ENCODE results near the gene GNAQ. TPM values are rescaled to one million over a fixed set of nuclear protein-coding genes. Genes with fewer than 3 reads are reported as not detected.

GNAQ gene
- total and polyA plus RNA-seq, 3 donors from 2014 or later: 23.5 to 42.9 (median 39.4) TPM

GRCh38 chr9:77987880-77988525, 43.6 kb downstream of the GNAQ start:
- H3K27ac ChIP-seq: peak overlapping the region; percentile 3 to 9
- TF ChIP-seq CTCF (IDR thresholded peaks at IDR 0.05) (no peak), POLR2A (IDR thresholded peaks at IDR 0.05) (no peak)

GRCh38 chr9:77987081-77987656, 44.4 kb downstream of the GNAQ start:
- 66 to 87% methylated on average over 7 of the region's 7 CpGs for WGBS, 2 donors
- no peak for DNase-seq
- TF ChIP-seq CTCF (IDR thresholded peaks at IDR 0.05) (no peak), POLR2A (IDR thresholded peaks at IDR 0.05) (no peak)

More at GRCh38 chr9:77987880-77988525, 43.6 kb downstream of the GNAQ start:
- Histone ChIP-seq H3K27me3 (no peaks in the 10 kb centered on the region), H3K4me1 (peaks cover 15% of the 10 kb centered on the region), H3K36me3 (ENCODE audit: low read depth, missing control alignments) (no peaks in the 10 kb centered on the region), H3K9me3 (no peaks in the 10 kb centered on the region), H3K4me3 (no peak overlapping the region)
- WGBS, 2 donors: 57 to 73% methylated on average over 5 of the region's 5 CpGs
- DNase-seq: no peak
- intact Hi-C loops (cut with DNase I; ENCODE audit: low total_unique reads): no loop called here

GRCh38 chr9:77985996-77986395, 45.6 kb downstream of the GNAQ start:
- 92 to 100% methylated on average over 1 of the region's 1 CpG for WGBS, 2 donors
- intact Hi-C loops (cut with DNase I; ENCODE audit: low total_unique reads): no loop called here
- Histone ChIP-seq H3K27ac (no peak overlapping the region), H3K27me3 (no peaks in the 10 kb centered on the region), H3K4me3 (no peak overlapping the region), H3K4me1 (peaks cover 19% of the 10 kb centered on the region), H3K36me3 (ENCODE audit: low read depth, missing control alignments) (no peaks in the 10 kb centered on the region), H3K9me3 (no peaks in the 10 kb centered on the region)
- DNase-seq: no peak
- TF ChIP-seq POLR2A (IDR thresholded peaks at IDR 0.05): no peak

More at GRCh38 chr9:77987081-77987656, 44.4 kb downstream of the GNAQ start:
- Histone ChIP-seq H3K4me3 (no peak overlapping the region), H3K36me3 (ENCODE audit: low read depth, missing control alignments) (no peaks in the 10 kb centered on the region), H3K4me1 (peaks cover 15% of the 10 kb centered on the region), H3K27me3 (no peaks in the 10 kb centered on the region), H3K9me3 (no peaks in the 10 kb centered on the region), H3K27ac (peak overlapping the region in 1 of 2 donors; percentile 3)
- intact Hi-C loops (cut with DNase I; ENCODE audit: low total_unique reads): no loop called here

- H3K9me3 ChIP-seq: no peaks in the 10 kb centered on the region
- peaks cover 17% of the 10 kb centered on the region for H3K4me1 ChIP-seq
- TF ChIP-seq POLR2A (IDR thresholded peaks at IDR 0.05) (no peak), CTCF (IDR thresholded peaks at IDR 0.05) (no peak)
- no peaks in the 10 kb centered on the region for H3K36me3 ChIP-seq (ENCODE audit: low read depth, missing control alignments)
- intact Hi-C loops (cut with DNase I; ENCODE audit: low total_unique reads): no loop called here
- no peak overlapping the region for H3K4me3 ChIP-seq
- no peaks in the 10 kb centered on the region for H3K27me3 ChIP-seq
- WGBS, 2 donors: 20 to 32% methylated on average over 1 of the region's 1 CpG
- no peak for DNase-seq
- H3K27ac ChIP-seq: no peak overlapping the region
Measured at GRCh38 chr9:77983320-77983662, 48.3 kb downstream of the GNAQ start.

- intact Hi-C loops (cut with DNase I; ENCODE audit: low total_unique reads): no loop called here
- H3K9me3 ChIP-seq: no peaks in the 10 kb centered on the region
- H3K4me3 ChIP-seq: no peak overlapping the region
- TF ChIP-seq POLR2A (IDR thresholded peaks at IDR 0.05): no peak
- TF ChIP-seq CTCF (IDR thresholded peaks at IDR 0.05): no peak
- 83 to 84% methylated on average over 7 of the region's 7 CpGs for WGBS, 2 donors
- H3K4me1 ChIP-seq: peaks cover 13% of the 10 kb centered on the region
- H3K27ac ChIP-seq: no peak overlapping the region
- no peak for DNase-seq
- no peaks in the 10 kb centered on the region for H3K27me3 ChIP-seq
- H3K36me3 ChIP-seq (ENCODE audit: low read depth, missing control alignments): no peaks in the 10 kb centered on the region
Measured at GRCh38 chr9:77982581-77983319, 48.9 kb downstream of the GNAQ start.

Measured in testis (tissue), 3 donors.